ENCODE data around the gene CD2AP. TPM values are rescaled to one million over a fixed set of nuclear protein-coding genes. Genes with fewer than 3 reads are reported as not detected.

The CD2AP gene
- polyA plus RNA-seq, 4 donors: 18.9 to 92.2 (median 82.5) TPM

- no peak for DNase-seq (ENCODE audit: low read depth in 4 of 4, low spot score in 3 of 4)
Measured at GRCh38 chr6:47495207-47495606, 17.6 kb downstream of the CD2AP start.

GRCh38 chr6:47495954-47496545, 18.5 kb downstream of the CD2AP start:
- no peak for DNase-seq (ENCODE audit: low read depth in 4 of 4, low spot score in 3 of 4)

- DNase-seq (ENCODE audit: low read depth in 4 of 4, low spot score in 3 of 4): no peak
Measured at GRCh38 chr6:47496935-47497579, 19.5 kb downstream of the CD2AP start.

GRCh38 chr6:47502920-47503319, 25.3 kb downstream of the CD2AP start:
- no peak for DNase-seq (ENCODE audit: low read depth in 4 of 4, low spot score in 3 of 4)

- DNase-seq (ENCODE audit: low read depth in 4 of 4, low spot score in 3 of 4): no peak
Measured at GRCh38 chr6:47509937-47510336, 32.3 kb downstream of the CD2AP start.

- no peak for DNase-seq (ENCODE audit: low read depth in 4 of 4, low spot score in 3 of 4)
Measured at GRCh38 chr6:47512872-47513271, 35.3 kb downstream of the CD2AP start.

GRCh38 chr6:47519279-47519678, 41.7 kb downstream of the CD2AP start:
- no peak for DNase-seq (ENCODE audit: low read depth in 4 of 4, low spot score in 3 of 4)

GRCh38 chr6:47520282-47520681, 42.7 kb downstream of the CD2AP start:
- no peak for DNase-seq (ENCODE audit: low read depth in 4 of 4, low spot score in 3 of 4)

- DNase-seq (ENCODE audit: low read depth in 4 of 4, low spot score in 3 of 4): no peak
Measured at GRCh38 chr6:47521961-47522360, 44.4 kb downstream of the CD2AP start.

- no peak for DNase-seq (ENCODE audit: low read depth in 4 of 4, low spot score in 3 of 4)
Measured at GRCh38 chr6:47524136-47524845, 46.7 kb downstream of the CD2AP start.

GRCh38 chr6:47525330-47526057, 47.9 kb downstream of the CD2AP start:
- DNase-seq (ENCODE audit: low read depth in 4 of 4, low spot score in 3 of 4): no peak

GRCh38 chr6:47527274-47527673, 49.7 kb downstream of the CD2AP start:
- DNase-seq (ENCODE audit: low read depth in 4 of 4, low spot score in 3 of 4): no peak

- no peak for DNase-seq (ENCODE audit: low read depth in 4 of 4, low spot score in 3 of 4)
Measured at GRCh38 chr6:47529734-47530133, 52.1 kb downstream of the CD2AP start.

GRCh38 chr6:47532981-47533585, 55.5 kb downstream of the CD2AP start:
- DNase-seq (ENCODE audit: low read depth in 4 of 4, low spot score in 3 of 4): no peak

GRCh38 chr6:47534063-47534462, 56.5 kb downstream of the CD2AP start:
- DNase-seq (ENCODE audit: low read depth in 4 of 4, low spot score in 3 of 4): no peak

- DNase-seq (ENCODE audit: low read depth in 4 of 4, low spot score in 3 of 4): no peak
Measured at GRCh38 chr6:47535316-47536225, 58.0 kb downstream of the CD2AP start.

GRCh38 chr6:47536816-47537401, 59.3 kb downstream of the CD2AP start:
- no peak for DNase-seq (ENCODE audit: low read depth in 4 of 4, low spot score in 3 of 4)

- no peak for DNase-seq (ENCODE audit: low read depth in 4 of 4, low spot score in 3 of 4)
Measured at GRCh38 chr6:47545223-47545622, 67.6 kb downstream of the CD2AP start.

- DNase-seq (ENCODE audit: low read depth in 4 of 4, low spot score in 3 of 4): no peak
Measured at GRCh38 chr6:47551670-47552069, 74.1 kb downstream of the CD2AP start.

GRCh38 chr6:47552319-47552718, 74.7 kb downstream of the CD2AP start:
- no peak for DNase-seq (ENCODE audit: low read depth in 4 of 4, low spot score in 3 of 4)

All from left renal pelvis (tissue), 4 donors.